A549 treated with ZK216348 at 1 μM for 4 hours (cell line): Measurements from ENCODE around the gene MIB1. TPM values are rescaled to one million over a fixed set of nuclear protein-coding genes. Genes with fewer than 3 reads are reported as not detected.

Experiments
- total RNA-seq: library from RNA; stranded (reverse); fragments of 200-300 nt; extraction: Qiagen RNA extraction; gene quantifications from 5 replicates; pipeline ENCODE4 v1.2.3, GENCODE V29; 2022; ENCODE audit warnings: low read depth

Gene MIB1
- total RNA-seq, result 4.1 to 11.8 TPM (median 8.0 TPM) in 5 replicates

DNA sequence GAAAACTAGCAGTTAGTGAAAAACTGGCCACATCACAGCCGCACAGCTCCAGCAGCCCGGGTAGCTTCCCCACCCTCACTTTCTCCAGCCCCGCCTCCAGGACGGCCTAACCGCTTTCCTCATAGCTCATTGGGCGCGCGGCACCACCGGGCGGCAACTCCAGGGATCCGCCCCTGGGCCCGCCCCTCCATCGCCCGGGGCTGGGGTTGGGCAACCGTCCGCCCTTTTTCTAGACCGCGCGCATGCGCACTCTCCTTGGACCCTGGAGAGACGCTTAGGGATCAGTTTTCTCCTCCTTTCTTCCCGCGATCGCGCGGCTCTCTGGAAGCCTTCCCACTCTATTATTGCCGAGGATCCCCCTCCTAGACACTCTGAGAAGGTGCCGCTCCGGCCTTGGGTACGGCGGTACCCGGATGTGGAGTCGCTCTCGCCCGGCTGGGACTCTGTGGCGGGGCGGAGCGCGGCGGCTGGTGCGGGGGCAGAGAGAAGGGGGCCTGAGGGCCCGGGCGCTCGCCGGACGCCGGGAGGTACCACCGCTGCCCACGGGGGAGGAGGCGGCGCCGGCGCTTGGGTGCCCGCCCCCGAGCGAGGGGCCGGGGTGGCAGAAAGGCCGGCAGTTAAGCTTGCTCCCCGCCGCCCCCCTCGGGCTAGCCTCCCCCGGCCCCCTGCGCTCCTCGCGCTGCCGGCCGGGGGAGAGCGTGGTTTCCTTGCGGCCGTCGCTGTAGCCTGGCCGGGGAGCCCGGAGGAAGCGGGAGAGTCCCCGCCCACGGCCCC, at the start of gene MIB1:
Gene MIB1 (plus strand): TSS at position 255 of the 774 bp plus-strand sequence. CDS start 792 bp downstream, outside the sequence.

DNA sequence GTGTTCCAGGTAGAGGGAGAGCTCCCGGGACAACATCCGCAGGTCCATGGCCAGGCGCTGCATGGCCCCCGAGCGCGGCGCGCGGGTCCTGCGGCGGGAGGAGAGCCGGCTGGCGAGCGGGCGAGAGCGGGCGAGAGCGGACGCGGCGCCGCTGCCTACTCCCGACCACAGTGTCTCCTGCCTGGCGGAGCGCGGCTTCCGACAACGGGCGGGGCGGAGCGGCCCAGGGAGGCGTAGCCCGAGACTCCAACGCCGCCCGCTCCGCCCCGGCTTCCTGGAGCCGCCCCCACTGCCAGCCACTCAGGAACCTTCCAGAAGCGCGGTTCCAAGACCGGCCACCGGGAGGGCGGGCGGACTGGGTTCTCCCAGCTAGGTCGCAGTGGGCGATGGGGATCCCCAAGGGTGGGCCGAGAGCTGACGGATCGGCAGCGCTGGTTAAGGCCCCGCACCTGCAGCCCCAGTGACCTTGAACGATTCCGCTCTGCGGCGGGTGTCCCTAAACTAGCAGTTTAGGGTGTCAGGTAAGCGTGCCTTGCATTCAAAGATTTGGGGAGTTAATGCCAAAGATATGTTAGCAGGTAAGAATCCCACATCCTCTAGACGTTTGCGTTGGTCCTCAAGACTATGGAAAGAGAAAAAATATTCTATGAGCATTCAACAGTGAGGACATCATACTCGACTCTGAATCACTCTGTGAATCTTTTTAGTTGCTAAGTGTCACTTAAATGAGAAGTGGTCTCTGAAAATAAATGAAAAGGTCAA, 35.8 kb upstream of the MIB1 start, which contains the start of gene ABHD3:
Gene ABHD3 (minus strand): TSS at position 172 of the 762 bp plus-strand sequence. CDS start 109 bp downstream, at position 63.

Other genes starting within 250 kb of the MIB1 start
- gene ESCO1, start 140.1 kb upstream of the MIB1 start, total RNA-seq, result 6.4 to 9.3 TPM (median 8.5 TPM) in 5 replicates
- 144 to 273 TPM (median 166 TPM) in 5 replicates for gene SNRPD1, start 128.5 kb upstream of the MIB1 start, total RNA-seq
- gene ABHD3, start 36.0 kb upstream of the MIB1 start, total RNA-seq, result 16.2 to 25.7 TPM (median 21.3 TPM) in 5 replicates